GM23248 (cell line): ENCODE measurements around the gene ANO4. TPM values are rescaled to one million over a fixed set of nuclear protein-coding genes. Genes with fewer than 3 reads are reported as not detected.

ENCODE experiments used
- DNase-seq: peaks from one replicate; pipeline ENCODE4 v3.0.0-alpha.2; 2015
- H2AFZ ChIP-seq: fragments of 200-600 bp; sonication (generic); 2 replicates; pipeline ENCODE4 v1.6.1; 2016; ENCODE audit warnings: antibody characterized with exemption
- H3F3A ChIP-seq: fragments of 200-600 bp; sonication (generic); 2 replicates; pipeline ENCODE4 v1.6.1; 2016; ENCODE audit warnings: mild to moderate bottlenecking, antibody characterized with exemption, mixed run types; ENCODE audit not compliant: insufficient read depth
- H3K27ac ChIP-seq: fragments of 200-600 bp; sonication (generic); 2 replicates; pipeline ENCODE4 v1.5.1; 2016; ENCODE audit warnings: mild to moderate bottlenecking
- H3K27me3 ChIP-seq: fragments of 200-600 bp; sonication (generic); replicated peaks from 2 replicates; pipeline ENCODE4 v1.6.1; 2016; ENCODE audit warnings: mild to moderate bottlenecking; ENCODE audit not compliant: insufficient read depth
- H3K36me3 ChIP-seq: fragments of 200-600 bp; sonication (generic); 2 replicates; pipeline ENCODE4 v1.6.1; 2016; ENCODE audit warnings: low read depth, mild to moderate bottlenecking
- H3K4me1 ChIP-seq: fragments of 200-600 bp; sonication (generic); 2 replicates; pipeline ENCODE4 v1.6.1; 2016; ENCODE audit warnings: mild to moderate bottlenecking; ENCODE audit not compliant: insufficient read depth
- H3K4me2 ChIP-seq: fragments of 200-600 bp; sonication (generic); one replicate; pipeline ENCODE4 v1.6.1; 2016; ENCODE audit warnings: mild to moderate bottlenecking; ENCODE audit not compliant: unreplicated experiment
- H3K4me3 ChIP-seq: fragments of 200-600 bp; sonication (generic); 2 replicates; pipeline ENCODE4 v1.5.1; 2016; ENCODE audit warnings: mild to moderate bottlenecking
- H3K79me2 ChIP-seq: fragments of 200-600 bp; sonication (generic); 2 replicates; pipeline ENCODE4 v1.6.1; 2016; ENCODE audit warnings: mild to moderate bottlenecking; ENCODE audit not compliant: insufficient read depth
- H3K9ac ChIP-seq: fragments of 200-600 bp; sonication (generic); 2 replicates; pipeline ENCODE4 v1.6.1; 2016; ENCODE audit warnings: mild to moderate bottlenecking
- H3K9me2 ChIP-seq: fragments of 200-600 bp; sonication (generic); 2 replicates; pipeline ENCODE4 v1.6.1; 2016; ENCODE audit warnings: mixed run types, mild to moderate bottlenecking, moderate library complexity; ENCODE audit not compliant: insufficient read depth
- H3K9me3 ChIP-seq: fragments of 200-600 bp; sonication (generic); one replicate; pipeline ENCODE4 v1.6.1; 2017; ENCODE audit warnings: low read depth
- H4K20me1 ChIP-seq: fragments of 200-600 bp; sonication (generic); 2 replicates; pipeline ENCODE4 v1.6.0; 2016; ENCODE audit not compliant: insufficient read depth
- EZH2 ChIP-seq: fragments of 200-600 bp; sonication (generic); IDR thresholded peaks from 2 replicates; pipeline ENCODE4 v1.6.1; 2018; ENCODE audit warnings: antibody characterized with exemption, mild to moderate bottlenecking; ENCODE audit not compliant: insufficient read depth, poor library complexity, severe bottlenecking
- EZH2phosphoT487 ChIP-seq: fragments of 200-600 bp; sonication (generic); IDR thresholded peaks from 2 replicates; pipeline ENCODE4 v1.6.1; 2018; ENCODE audit warnings: antibody characterized with exemption, moderate library complexity, mild to moderate bottlenecking, low read depth; ENCODE audit not compliant: insufficient read depth
- WGBS, 2 experiments: methylation state at CpG; one replicate each; pipeline ENCODE4 v1.1.6; 2015 to 2017; ENCODE audit warnings: low lambda C conversion rate in 2 of 2, low coverage in 1 of 2; ENCODE audit errors: missing lambda C conversion rate in 2 of 2; 5-methylcytosine and 5-hydroxymethylcytosine counted together
- in situ Hi-C: fragments of 300-500 bp; cut with MboI; formaldehyde crosslinking; loops from 2 replicates; pipeline ENCODE4 v1.15.0; 2020
- polyA plus RNA-seq: library from polyadenylated mRNA; unstranded; fragments of >200 nt; fragmentation: Nextera tagmentation; extraction: Ambion mirVana; gene quantifications from 2 replicates; pipeline ENCODE4 v1.2.1, GENCODE V29; 2016
- total RNA-seq: library from RNA; depleted of rRNA; stranded (reverse); fragments of >200 nt; shearing (Covaris generic); gene quantifications from 2 replicates; pipeline ENCODE4 v1.2.3, GENCODE V29; 2014

The ANO4 gene
- total and polyA plus RNA-seq, 2 experiments from 2014 or later: 6.6 to 7.6 TPM

DNA sequence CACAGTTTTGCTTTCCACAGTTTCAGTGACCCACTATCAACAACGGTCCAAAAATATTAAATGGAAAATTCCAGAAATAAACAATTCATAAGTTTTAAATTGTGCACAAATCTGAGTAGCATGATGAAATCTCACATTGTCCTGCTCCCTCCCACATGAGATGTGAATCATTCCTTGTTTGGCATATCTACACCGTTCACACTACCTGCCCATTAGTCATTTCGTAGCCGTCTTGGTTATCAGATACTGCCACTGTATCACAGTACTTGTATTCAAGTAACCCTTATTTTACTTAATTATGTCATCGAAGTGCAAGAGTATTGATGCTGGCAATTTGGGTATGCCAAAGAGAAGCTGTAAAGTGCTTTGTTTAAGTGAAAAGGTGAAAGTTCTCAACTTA is 270.1 kb downstream of the ANO4 start:
- Histone ChIP-seq H3K9me2 (no peaks in the 10 kb centered on the region), H3K4me2 (no peak overlapping the region), H3K27me3 (no peaks in the 10 kb centered on the region), H3K27ac (no peak overlapping the region), H3K4me1 (no peaks in the 10 kb centered on the region), H3K9ac (no peak overlapping the region), H2AFZ (no peak overlapping the region), H3K9me3 (no peaks in the 10 kb centered on the region), H3K79me2 (no peaks in the 10 kb centered on the region), H3K36me3 (no peaks in the 10 kb centered on the region), H3F3A (no peaks in the 10 kb centered on the region), H4K20me1 (no peaks in the 10 kb centered on the region), H3K4me3 (no peak overlapping the region)
- DNase-seq: no peak
- in situ Hi-C loops: no loop called here
- WGBS, 2 experiments: 89 to 90% methylated on average over 5 of the region's 5 CpGs
- TF ChIP-seq EZH2 (no peak), EZH2phosphoT487 (no peak)

DNA sequence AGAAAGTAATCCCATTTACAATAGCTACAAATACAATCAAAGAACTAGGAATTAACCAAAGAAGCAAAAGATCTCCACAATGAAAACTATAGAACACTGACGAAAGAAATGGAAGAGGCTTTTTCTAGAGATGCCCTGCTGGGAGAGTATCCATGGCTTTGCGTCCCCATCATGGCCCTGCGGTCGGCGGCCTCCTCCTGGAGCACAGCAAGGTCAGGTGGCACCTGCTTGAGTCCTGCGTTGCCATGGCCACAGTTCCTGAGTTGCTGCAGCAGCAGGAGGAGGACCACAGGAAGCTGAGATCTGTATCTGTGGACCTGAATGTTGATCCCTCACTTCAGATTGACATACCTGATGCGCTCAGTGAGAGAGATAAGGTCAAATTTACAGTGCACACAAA is 271.9 kb downstream of the ANO4 start:
- in situ Hi-C loops: no loop called here
- Histone ChIP-seq H4K20me1 (no peaks in the 10 kb centered on the region), H3K79me2 (no peaks in the 10 kb centered on the region), H3F3A (no peaks in the 10 kb centered on the region), H3K9me2 (no peaks in the 10 kb centered on the region), H3K4me3 (no peak overlapping the region), H3K4me1 (no peaks in the 10 kb centered on the region), H3K27ac (no peak overlapping the region), H3K9ac (no peak overlapping the region), H3K36me3 (no peaks in the 10 kb centered on the region), H3K9me3 (no peaks in the 10 kb centered on the region), H3K4me2 (no peak overlapping the region), H3K27me3 (no peaks in the 10 kb centered on the region), H2AFZ (no peak overlapping the region)
- 89 to 96% methylated on average over 7 of the region's 7 CpGs for WGBS, 2 experiments
- DNase-seq: no peak
- TF ChIP-seq EZH2 (no peak), EZH2phosphoT487 (no peak)

DNA sequence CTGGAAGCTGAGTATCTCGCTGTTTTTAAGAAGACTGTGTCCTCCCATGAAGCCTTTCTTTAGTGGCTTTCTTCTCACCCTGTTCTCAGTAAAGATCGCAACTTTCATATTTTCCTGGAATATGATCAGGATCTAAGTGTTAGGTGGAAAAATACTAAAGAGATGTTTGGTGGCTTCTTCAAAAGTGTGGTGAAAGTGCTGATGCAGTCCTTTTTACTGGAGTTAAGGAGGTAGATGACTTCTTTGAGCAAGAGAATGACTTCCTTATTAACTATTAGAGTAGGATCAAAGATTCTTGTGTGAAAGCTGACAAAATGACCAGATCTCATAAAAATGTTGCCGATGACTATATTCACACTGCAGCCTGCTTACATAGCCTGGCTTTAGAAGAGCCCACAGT is 273.8 kb downstream of the ANO4 start:
- H3K36me3 ChIP-seq: no peaks in the 10 kb centered on the region
- no peak overlapping the region for H3K27ac ChIP-seq
- no peak overlapping the region for H2AFZ ChIP-seq
- no peak for DNase-seq
- H3K79me2 ChIP-seq: no peaks in the 10 kb centered on the region
- H3F3A ChIP-seq: no peaks in the 10 kb centered on the region
- WGBS, 2 experiments: 89% methylated on average over 3 of the region's 3 CpGs
- H3K4me2 ChIP-seq: no peak overlapping the region
- TF ChIP-seq EZH2phosphoT487 (no peak), EZH2 (no peak)
- H3K4me1 ChIP-seq: no peaks in the 10 kb centered on the region
- in situ Hi-C loops: no loop called here
- H4K20me1 ChIP-seq: no peaks in the 10 kb centered on the region
- H3K9me2 ChIP-seq: no peaks in the 10 kb centered on the region
- no peaks in the 10 kb centered on the region for H3K27me3 ChIP-seq
- H3K4me3 ChIP-seq: no peak overlapping the region
- H3K9me3 ChIP-seq: no peaks in the 10 kb centered on the region
- no peak overlapping the region for H3K9ac ChIP-seq

DNA sequence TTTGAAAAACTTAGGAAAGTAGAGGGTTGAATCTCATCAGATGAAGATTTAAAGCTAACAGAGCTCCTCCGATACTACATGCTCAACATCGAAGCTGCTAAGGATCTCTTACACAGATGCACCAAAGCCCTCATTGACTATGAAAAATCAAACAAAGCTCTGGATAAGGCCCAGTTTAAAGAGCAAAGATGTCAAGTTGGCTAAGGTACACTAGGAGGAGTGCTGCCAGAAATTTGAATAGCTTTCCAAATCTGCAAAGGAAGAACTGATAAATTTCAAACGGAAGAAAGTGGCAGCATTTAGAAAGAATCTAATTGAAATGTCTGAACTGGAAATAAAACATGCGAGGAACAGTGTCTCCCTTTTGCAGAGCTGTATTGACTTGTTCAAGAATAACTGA is 274.3 kb downstream of the ANO4 start:
- 86 to 94% methylated on average over 4 of the region's 4 CpGs for WGBS, 2 experiments
- Histone ChIP-seq H3K27ac (no peak overlapping the region), H3K9ac (no peak overlapping the region), H3K4me3 (no peak overlapping the region), H3K79me2 (no peaks in the 10 kb centered on the region), H3K4me1 (no peaks in the 10 kb centered on the region), H3K9me2 (no peaks in the 10 kb centered on the region), H3K27me3 (no peaks in the 10 kb centered on the region), H3K9me3 (no peaks in the 10 kb centered on the region), H4K20me1 (no peaks in the 10 kb centered on the region), H3K4me2 (no peak overlapping the region), H3K36me3 (no peaks in the 10 kb centered on the region), H3F3A (no peaks in the 10 kb centered on the region), H2AFZ (no peak overlapping the region)
- DNase-seq: no peak
- no peak for TF ChIP-seq EZH2
- no peak for TF ChIP-seq EZH2phosphoT487
- in situ Hi-C loops: no loop called here
